GM21367 (cell line): ENCODE data around the gene NCKIPSD.

Experiments
- ATAC-seq: cut with Tn5 transposase; IDR thresholded peaks from one replicate; pipeline ENCODE4 v1.9.1; 2021; ENCODE audit not compliant: unreplicated experiment

NCKIPSD gene

GRCh38 chr3:48697952-48698351, 12.2 kb upstream of the NCKIPSD start:
- ATAC-seq: no peak

- no peak for ATAC-seq
Observed at GRCh38 chr3:48696601-48697000, 10.9 kb upstream of the NCKIPSD start.

- no peak for ATAC-seq
Observed at GRCh38 chr3:48696156-48696555, 10.4 kb upstream of the NCKIPSD start.

GRCh38 chr3:48695393-48695753, 9.7 kb upstream of the NCKIPSD start:
- no peak for ATAC-seq

- ATAC-seq: no peak
Observed at GRCh38 chr3:48694610-48695392, 9.1 kb upstream of the NCKIPSD start.

- no peak for ATAC-seq
Observed at GRCh38 chr3:48693826-48694225, 8.1 kb upstream of the NCKIPSD start.

- ATAC-seq: no peak
Observed at GRCh38 chr3:48692551-48692950, 6.8 kb upstream of the NCKIPSD start.

GRCh38 chr3:48690846-48691458, 5.2 kb upstream of the NCKIPSD start:
- ATAC-seq: no peak

GRCh38 chr3:48689384-48689783, 3.7 kb upstream of the NCKIPSD start:
- ATAC-seq: no peak

- no peak for ATAC-seq
Observed at GRCh38 chr3:48688737-48689075, 3.0 kb upstream of the NCKIPSD start.

GRCh38 chr3:48688032-48688736, 2.5 kb upstream of the NCKIPSD start:
- no peak for ATAC-seq

GRCh38 chr3:48687220-48687678, 1.5 kb upstream of the NCKIPSD start:
- ATAC-seq: no peak

- no peak for ATAC-seq
Observed at GRCh38 chr3:48686538-48687219, 964 bp upstream of the NCKIPSD start.

- no peak for ATAC-seq
Observed at GRCh38 chr3:48685293-48685602, 467 bp downstream of the NCKIPSD start.

GRCh38 chr3:48684480-48685143, 1.1 kb downstream of the NCKIPSD start:
- ATAC-seq: no peak

GRCh38 chr3:48684054-48684349, 1.7 kb downstream of the NCKIPSD start:
- no peak for ATAC-seq

- ATAC-seq: no peak
Observed at GRCh38 chr3:48682786-48683185, 2.9 kb downstream of the NCKIPSD start.

- ATAC-seq: no peak
Observed at GRCh38 chr3:48681974-48682610, 3.6 kb downstream of the NCKIPSD start.

- no peak for ATAC-seq
Observed at GRCh38 chr3:48681541-48681880, 4.2 kb downstream of the NCKIPSD start.

GRCh38 chr3:48680811-48681540, 4.7 kb downstream of the NCKIPSD start:
- no peak for ATAC-seq
